Lower leg skin (tissue), 4 donors: ENCODE results near the gene PPARA. TPM values are rescaled to one million over a fixed set of nuclear protein-coding genes. Genes with fewer than 3 reads are reported as not detected.

Experiments used
- DNase-seq, 2 donors: peaks; one replicate each; pipeline ENCODE4 v3.0.0-alpha.2; 2019; ENCODE audit warnings: low spot score in 2 of 2
- H3K4me3 ChIP-seq: fragments of 200-600 bp; sonication (generic); 2 replicates; pipeline ENCODE4 v1.5.1; 2017; ENCODE audit warnings: mild to moderate bottlenecking, low read depth; ENCODE audit not compliant: poor library complexity, severe bottlenecking
- POLR2A ChIP-seq, 2 donors: fragments of 450-650 bp; IDR thresholded peaks; one replicate each; pipeline ENCODE4 v1.6.1; 2016 to 2017; ENCODE audit warnings: antibody characterized with exemption in 2 of 2, mild to moderate bottlenecking in 1 of 2, moderate library complexity in 1 of 2
- WGBS, 2 donors: methylation state at CpG; one replicate each; pipeline ENCODE4 v1.1.5; 2018; 5-methylcytosine and 5-hydroxymethylcytosine counted together
- intact Hi-C: fragments of 100-400 bp; cut with DNase I; formaldehyde crosslinking; loops from one replicate; pipeline ENCODE4 v1.15.0; 2023; ENCODE audit warnings: low total_unique reads
- total RNA-seq, 4 donors: library from RNA; depleted of rRNA; stranded (reverse); fragments of >200 nt; gene quantifications; one replicate each; pipeline ENCODE4 v1.1.0, GENCODE V29; 2016
- TF ChIP-seq, protein P1 (sequence below), 3 donors: fragments of 450-650 bp; IDR thresholded peaks; one replicate each; pipeline ENCODE4 v1.5.1; 2016; ENCODE audit warnings: antibody characterized with exemption in 3 of 3, mild to moderate bottlenecking in 3 of 3, moderate library complexity in 2 of 3

The PPARA gene
- total RNA-seq, 4 donors from 2014 or later: 27.8 to 58.1 (median 37.8) TPM

DNA sequence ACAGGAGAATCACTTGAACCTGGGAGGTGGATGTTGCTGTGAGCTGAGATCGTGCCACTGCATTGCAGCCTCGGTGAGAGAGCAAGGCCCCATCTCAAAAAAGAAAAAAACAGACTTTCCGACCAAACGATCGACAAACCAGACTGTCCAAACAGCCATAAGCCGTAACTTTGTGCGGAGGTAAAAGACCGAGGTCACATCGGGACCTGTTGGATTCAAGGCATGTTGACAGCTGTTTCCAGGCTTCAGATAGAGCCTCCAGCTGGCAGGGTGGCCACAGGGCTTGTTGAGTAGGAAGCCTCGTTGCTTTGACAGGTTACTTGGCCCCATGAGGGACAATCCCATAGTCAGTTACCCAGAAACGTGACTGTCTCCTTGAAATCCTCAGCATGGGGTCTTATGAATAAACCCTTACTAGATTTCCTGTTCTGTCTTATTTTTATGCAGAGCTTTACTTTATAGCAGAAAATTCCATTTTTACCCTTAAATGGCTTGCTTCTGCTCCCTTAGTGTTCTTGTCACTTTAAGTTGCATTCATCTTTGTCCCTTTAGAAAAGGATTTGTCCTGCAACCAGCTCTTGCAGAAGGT, 22.3 kb downstream of the PPARA start:
- 63 to 81% methylated on average over 11 of the region's 11 CpGs for WGBS, 2 donors
- intact Hi-C loops: no loop called here
- no peak overlapping the region for H3K4me3 ChIP-seq
- peak in 1 of 2 donors; percentile 76 for DNase-seq
- TF ChIP-seq, protein P1, sequence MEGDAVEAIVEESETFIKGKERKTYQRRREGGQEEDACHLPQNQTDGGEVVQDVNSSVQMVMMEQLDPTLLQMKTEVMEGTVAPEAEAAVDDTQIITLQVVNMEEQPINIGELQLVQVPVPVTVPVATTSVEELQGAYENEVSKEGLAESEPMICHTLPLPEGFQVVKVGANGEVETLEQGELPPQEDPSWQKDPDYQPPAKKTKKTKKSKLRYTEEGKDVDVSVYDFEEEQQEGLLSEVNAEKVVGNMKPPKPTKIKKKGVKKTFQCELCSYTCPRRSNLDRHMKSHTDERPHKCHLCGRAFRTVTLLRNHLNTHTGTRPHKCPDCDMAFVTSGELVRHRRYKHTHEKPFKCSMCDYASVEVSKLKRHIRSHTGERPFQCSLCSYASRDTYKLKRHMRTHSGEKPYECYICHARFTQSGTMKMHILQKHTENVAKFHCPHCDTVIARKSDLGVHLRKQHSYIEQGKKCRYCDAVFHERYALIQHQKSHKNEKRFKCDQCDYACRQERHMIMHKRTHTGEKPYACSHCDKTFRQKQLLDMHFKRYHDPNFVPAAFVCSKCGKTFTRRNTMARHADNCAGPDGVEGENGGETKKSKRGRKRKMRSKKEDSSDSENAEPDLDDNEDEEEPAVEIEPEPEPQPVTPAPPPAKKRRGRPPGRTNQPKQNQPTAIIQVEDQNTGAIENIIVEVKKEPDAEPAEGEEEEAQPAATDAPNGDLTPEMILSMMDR (IDR thresholded peaks at IDR 0.05): no peak
- TF ChIP-seq POLR2A (IDR thresholded peaks at IDR 0.05): no peak

DNA sequence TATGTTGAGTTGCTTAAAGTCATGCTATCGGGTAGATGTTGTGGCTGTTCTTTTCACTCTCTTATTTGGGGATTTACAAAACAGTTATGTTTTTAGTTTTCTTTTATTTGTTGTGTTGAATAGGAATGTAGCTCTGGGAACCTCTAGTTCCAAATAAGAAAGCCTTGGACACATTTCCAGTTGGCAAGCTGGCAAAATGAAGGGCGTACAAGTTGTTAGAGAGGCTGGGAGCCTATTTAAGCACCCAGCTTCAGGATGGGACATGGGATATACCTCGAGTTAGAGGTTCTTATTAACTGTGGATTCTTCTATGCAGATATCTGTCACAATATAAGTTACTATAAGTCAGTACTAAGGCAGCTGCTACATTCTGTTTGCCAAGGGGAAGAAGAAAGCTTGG, 22.8 kb downstream of the PPARA start:
- TF ChIP-seq, protein P1 (IDR thresholded peaks at IDR 0.05): no peak
- no peak for TF ChIP-seq POLR2A (IDR thresholded peaks at IDR 0.05)
- 46 to 52% methylated on average over 3 of the region's 3 CpGs for WGBS, 2 donors
- DNase-seq: no peak

DNA sequence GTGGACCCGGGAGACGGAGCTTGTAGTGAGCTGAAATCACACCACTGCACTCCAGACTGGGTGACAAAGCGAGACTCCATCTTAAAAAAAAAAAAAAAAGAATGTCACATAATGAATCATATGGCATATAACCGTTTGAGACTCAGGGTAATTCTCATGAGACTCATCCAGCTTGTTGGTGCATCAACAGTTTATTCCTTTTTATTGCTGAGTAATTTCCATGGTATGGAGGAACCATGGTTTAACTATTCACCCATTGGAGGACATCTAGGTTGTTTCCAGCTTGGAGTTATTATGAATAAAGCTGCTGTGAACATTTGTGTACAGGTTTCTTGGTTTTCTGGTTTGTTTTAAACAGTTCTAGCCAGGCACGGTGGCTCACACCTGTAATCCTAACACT, 25.3 kb downstream of the PPARA start:
- DNase-seq: no peak
- intact Hi-C loops: no loop called here
- WGBS, 2 donors: 88 to 90% methylated on average over 5 of the region's 5 CpGs

More for the DNA sequence above, 22.8 kb downstream of the PPARA start:
- intact Hi-C loops: no loop called here
- no peak overlapping the region for H3K4me3 ChIP-seq

DNA sequence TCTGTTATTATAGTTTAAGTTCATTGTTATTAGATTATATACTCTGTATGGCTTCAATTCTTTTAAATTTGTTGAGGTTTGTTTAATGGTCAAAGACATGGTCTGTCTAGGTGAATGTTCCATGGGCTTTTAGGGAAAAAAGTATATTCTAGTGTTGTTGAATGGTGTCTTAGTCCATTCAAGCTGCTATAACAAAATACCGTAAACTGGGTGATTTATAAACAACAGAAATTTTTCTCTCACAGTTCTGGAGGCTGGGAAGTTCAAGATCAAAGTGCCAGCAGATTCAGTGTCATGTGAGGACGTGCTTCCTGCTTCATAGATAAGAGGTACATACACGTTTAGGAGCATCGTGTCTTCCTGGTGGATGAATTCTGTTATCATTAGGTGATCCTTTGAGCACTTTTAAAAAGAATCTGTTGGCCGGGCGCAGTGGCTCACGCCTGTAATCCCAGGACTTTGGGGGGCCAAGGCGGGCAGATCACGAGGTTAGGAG, 26.2 kb downstream of the PPARA start:
- DNase-seq: no peak
- no peak for TF ChIP-seq POLR2A (IDR thresholded peaks at IDR 0.05)
- TF ChIP-seq, protein P1 (IDR thresholded peaks at IDR 0.05): no peak
- 94 to 96% methylated on average over 9 of the region's 9 CpGs for WGBS, 2 donors
- intact Hi-C loops: no loop called here
- no peak overlapping the region for H3K4me3 ChIP-seq

More for the DNA sequence above, 25.3 kb downstream of the PPARA start:
- TF ChIP-seq, protein P1 (IDR thresholded peaks at IDR 0.05): no peak
- no peak for TF ChIP-seq POLR2A (IDR thresholded peaks at IDR 0.05)
- H3K4me3 ChIP-seq: no peak overlapping the region

DNA sequence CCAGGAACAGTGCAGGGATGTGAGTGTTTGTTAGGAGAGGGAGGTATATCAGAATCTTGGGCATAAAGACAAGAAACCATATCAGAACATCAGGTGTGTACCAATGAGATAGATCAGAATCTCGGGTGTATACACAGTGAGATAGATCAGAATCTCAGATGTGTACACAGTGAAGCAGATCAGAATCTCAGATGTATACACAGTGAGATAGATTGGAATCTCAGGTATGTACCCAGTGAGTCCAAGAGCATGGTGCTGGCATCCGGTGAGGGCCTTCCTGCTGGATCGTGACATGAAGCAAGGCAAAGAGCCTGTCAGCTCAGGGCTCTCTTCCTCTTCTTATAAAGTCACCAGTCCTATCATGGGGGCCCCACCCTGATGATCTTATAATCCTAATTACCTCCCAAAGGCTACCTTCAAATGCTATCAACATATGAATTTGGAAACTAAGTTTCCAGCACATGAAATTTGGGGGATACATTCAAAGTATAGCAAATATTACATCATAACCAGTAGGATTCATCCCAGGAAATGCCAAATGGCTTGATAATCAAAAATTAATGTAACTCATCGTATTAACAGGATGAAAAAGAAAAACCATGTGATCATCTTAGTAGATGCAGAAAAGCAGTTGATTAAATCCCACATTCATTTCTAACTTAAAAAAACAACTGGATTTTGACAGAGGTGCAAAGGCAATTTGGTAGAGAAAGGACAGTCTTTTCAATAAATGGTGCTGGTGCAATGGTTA, 28.6 kb downstream of the PPARA start:
- no peak overlapping the region for H3K4me3 ChIP-seq
- WGBS, 2 donors: 82 to 94% methylated on average over 4 of the region's 4 CpGs
- TF ChIP-seq, protein P1 (IDR thresholded peaks at IDR 0.05): no peak
- TF ChIP-seq POLR2A (IDR thresholded peaks at IDR 0.05): no peak
- no peak for DNase-seq
- intact Hi-C loops: no loop called here
